ENCODE measurements around the gene C1orf159. TPM values are rescaled to one million over a fixed set of nuclear protein-coding genes. Genes with fewer than 3 reads are reported as not detected.

Gene C1orf159
- total and polyA plus RNA-seq, 7 donors, result 6.6 to 25.3 (median 8.2) TPM

- Histone ChIP-seq H3K27me3 (no peaks in the 10 kb centered on the region), H3K36me3 (no peaks in the 10 kb centered on the region), H3K27ac (no peak overlapping the region), H3K4me1 (no peaks in the 10 kb centered on the region), H3K4me3 (no peak overlapping the region), H3K9me3 (no peaks in the 10 kb centered on the region)
- no peak for TF ChIP-seq POLR2AphosphoS5 (IDR thresholded peaks at IDR 0.05)
- no peak for TF ChIP-seq EP300 (IDR thresholded peaks at IDR 0.05)
- TF ChIP-seq POLR2A (IDR thresholded peaks at IDR 0.05), result no peak
- no peak for TF ChIP-seq CTCF (IDR thresholded peaks at IDR 0.05)
- no peak for DNase-seq
- intact Hi-C loops (cut with DNase I), result no loop called here
- 96% methylated on average over 21 of the region's 21 CpGs for WGBS, 2 donors
Observed at GRCh38 chr1:1151306-1151705, 35.4 kb upstream of the C1orf159 start.

- Histone ChIP-seq H3K4me1 (no peaks in the 10 kb centered on the region), H3K36me3 (no peaks in the 10 kb centered on the region), H3K27ac (no peak overlapping the region), H3K9me3 (no peaks in the 10 kb centered on the region), H3K27me3 (peaks cover 0 to 8% (median under 1%) of the 10 kb centered on the region in 3 donors), H3K4me3 (no peak overlapping the region)
- no peak for DNase-seq
- intact Hi-C loops (cut with DNase I), result no loop called here
- WGBS, 2 donors, result 12 to 44% methylated on average over 12 of the region's 12 CpGs
- TF ChIP-seq POLR2AphosphoS5 (IDR thresholded peaks at IDR 0.05), result peak in 1 of 4 donors; percentile 20
- no peak for TF ChIP-seq CTCF (IDR thresholded peaks at IDR 0.05)
Observed at GRCh38 chr1:1150100-1150499, 34.2 kb upstream of the C1orf159 start.

GRCh38 chr1:1149416-1149815, 33.5 kb upstream of the C1orf159 start:
- intact Hi-C loops (cut with DNase I), result no loop called here
- 52 to 81% methylated on average over 15 of the region's 15 CpGs for WGBS, 2 donors

GRCh38 chr1:1148569-1148968, 32.7 kb upstream of the C1orf159 start:
- Histone ChIP-seq H3K9me3 (no peaks in the 10 kb centered on the region), H3K27ac (no peak overlapping the region), H3K4me1 (no peaks in the 10 kb centered on the region), H3K36me3 (no peaks in the 10 kb centered on the region), H3K27me3 (peaks cover 0 to 15% (median 11%) of the 10 kb centered on the region in 3 donors), H3K4me3 (no peak overlapping the region)
- intact Hi-C loops (cut with DNase I), result no loop called here
- TF ChIP-seq CTCF (IDR thresholded peaks at IDR 0.05) (no peak), POLR2A (IDR thresholded peaks at IDR 0.05) (no peak), POLR2AphosphoS5 (IDR thresholded peaks at IDR 0.05) (no peak), EP300 (IDR thresholded peaks at IDR 0.05) (no peak)
- DNase-seq, result no peak
- 85 to 90% methylated on average over 24 of the region's 24 CpGs for WGBS, 2 donors

More at GRCh38 chr1:1149416-1149815, 33.5 kb upstream of the C1orf159 start:
- Histone ChIP-seq H3K9me3 (no peaks in the 10 kb centered on the region), H3K36me3 (no peaks in the 10 kb centered on the region), H3K27me3 (peaks cover 0 to 14% (median 7%) of the 10 kb centered on the region in 3 donors), H3K4me1 (no peaks in the 10 kb centered on the region), H3K27ac (no peak overlapping the region), H3K4me3 (no peak overlapping the region)
- TF ChIP-seq POLR2AphosphoS5 (IDR thresholded peaks at IDR 0.05), result no peak
- TF ChIP-seq POLR2A (IDR thresholded peaks at IDR 0.05), result no peak
- no peak for TF ChIP-seq EP300 (IDR thresholded peaks at IDR 0.05)
- TF ChIP-seq CTCF (IDR thresholded peaks at IDR 0.05), result no peak
- no peak for DNase-seq

- WGBS, 2 donors, result 91 to 95% methylated on average over 13 of the region's 13 CpGs
- DNase-seq, result no peak
- Histone ChIP-seq H3K9me3 (no peaks in the 10 kb centered on the region), H3K36me3 (no peaks in the 10 kb centered on the region), H3K4me3 (no peak overlapping the region), H3K27ac (no peak overlapping the region), H3K27me3 (peaks cover 0 to 19% (median 11%) of the 10 kb centered on the region in 3 donors), H3K4me1 (no peaks in the 10 kb centered on the region)
- TF ChIP-seq CTCF (IDR thresholded peaks at IDR 0.05) (no peak), POLR2A (IDR thresholded peaks at IDR 0.05) (no peak), POLR2AphosphoS5 (IDR thresholded peaks at IDR 0.05) (no peak), EP300 (IDR thresholded peaks at IDR 0.05) (no peak)
- intact Hi-C loops (cut with DNase I), result no loop called here
Observed at GRCh38 chr1:1148061-1148460, 32.2 kb upstream of the C1orf159 start.

Measured in sigmoid colon (tissue), 7 donors.